CD14-positive monocyte (primary cell): ENCODE results near the gene KLHL22. TPM values are rescaled to one million over a fixed set of nuclear protein-coding genes. Genes with fewer than 3 reads are reported as not detected.

Experiments used
- DNase-seq, 3 donors: peaks; one replicate each; pipeline ENCODE4 v3.0.0-alpha.2; 2011 to 2022
- H2AFZ ChIP-seq: 2 replicates; pipeline ENCODE4 v1.6.0; 2012; ENCODE audit warnings: mild to moderate bottlenecking, low read depth, low read length, inconsistent platforms; ENCODE audit not compliant: insufficient read depth, poor library complexity, severe bottlenecking
- H3K27ac ChIP-seq, 2 donors: 1 replicate in 1 of 2; 2 replicates in 1 of 2; pipeline ENCODE4 v1.5.1; 2012 to 2013; ENCODE audit warnings: low read length in 2 of 2, control low read depth in 1 of 2, inconsistent platforms in 1 of 2, low read depth in 1 of 2, mild to moderate bottlenecking in 1 of 2
- H3K27me3 ChIP-seq, 2 donors: one replicate each; pipeline versions ENCODE4 v1.6.0 to v1.6.1; 2011 to 2013; ENCODE audit warnings: low read length in 2 of 2; ENCODE audit not compliant: control insufficient read depth in 2 of 2, insufficient read depth in 2 of 2
- H3K36me3 ChIP-seq, 2 donors: replicated peaks in 1 of 2; 1 replicate in 1 of 2; 2 replicates in 1 of 2; pipeline versions ENCODE4 v1.5.1 to v1.6.1; 2012 to 2013; ENCODE audit warnings: low read length in 2 of 2, control low read depth in 1 of 2, inconsistent platforms in 1 of 2, mild to moderate bottlenecking in 1 of 2; ENCODE audit not compliant: insufficient read depth in 2 of 2, control insufficient read depth in 1 of 2
- H3K4me1 ChIP-seq, 2 donors: 1 replicate in 1 of 2; 2 replicates in 1 of 2; pipeline versions ENCODE4 v1.5.1 to v1.6.1; 2012 to 2013; ENCODE audit warnings: low read length in 2 of 2, control low read depth in 1 of 2, inconsistent platforms in 1 of 2, mild to moderate bottlenecking in 1 of 2, moderate library complexity in 1 of 2; ENCODE audit not compliant: insufficient read depth in 2 of 2, control insufficient read depth in 1 of 2
- H3K4me2 ChIP-seq: replicated peaks from 2 replicates; pipeline ENCODE3; 2012; ENCODE audit warnings: low read length, moderate library complexity, mild to moderate bottlenecking; ENCODE audit not compliant: poor library complexity, severe bottlenecking; ENCODE audit errors: extremely low read depth
- H3K4me3 ChIP-seq, 3 experiments: fragments of 200-600 bp in 1 of 3; sonication (generic) in 1 of 3; replicated peaks in 1 of 3; 1 replicate in 2 of 3; 2 replicates in 1 of 3; pipeline ENCODE4 v1.5.1; 2011 to 2013; ENCODE audit warnings: low read length in 3 of 3, mild to moderate bottlenecking in 3 of 3, control low read depth in 2 of 3, low read depth in 2 of 3, inconsistent platforms in 1 of 3, moderate library complexity in 1 of 3
- H3K79me2 ChIP-seq: 2 replicates; pipeline ENCODE4 v1.6.0; 2012; ENCODE audit warnings: mild to moderate bottlenecking, control low read depth, inconsistent platforms, low read length, moderate library complexity; ENCODE audit not compliant: insufficient read depth
- H3K9ac ChIP-seq: 2 replicates; pipeline ENCODE4 v1.6.0; 2017; ENCODE audit warnings: low read length, mild to moderate bottlenecking; ENCODE audit not compliant: insufficient read depth, poor library complexity, severe bottlenecking
- H3K9me3 ChIP-seq, 2 donors: replicated peaks in 1 of 2; 1 replicate in 1 of 2; 2 replicates in 1 of 2; pipeline versions ENCODE4 v1.5.1 to v1.6.1; 2012 to 2013; ENCODE audit warnings: low read length in 2 of 2, control low read depth in 1 of 2; ENCODE audit not compliant: control insufficient read depth in 1 of 2, insufficient read depth in 1 of 2
- H4K20me1 ChIP-seq: 2 replicates; pipeline ENCODE4 v1.6.0; 2012; ENCODE audit warnings: mild to moderate bottlenecking, low read length, control low read depth, moderate library complexity; ENCODE audit not compliant: insufficient read depth
- H3K27ac Mint-ChIP-seq, 7 donors: one replicate each; pipeline ENCODE4 v1.8.0; 2020; ENCODE audit warnings: mild to moderate bottlenecking in 7 of 7, mixed read lengths in 7 of 7, moderate library complexity in 6 of 7, inconsistent platforms in 2 of 7
- H3K27me3 Mint-ChIP-seq, 3 donors: one replicate each; pipeline ENCODE4 v1.8.0; 2021 to 2022; ENCODE audit warnings: low read depth in 3 of 3, mild to moderate bottlenecking in 3 of 3, mixed read lengths in 3 of 3, moderate library complexity in 3 of 3, inconsistent platforms in 1 of 3
- H3K36me3 Mint-ChIP-seq, 2 donors: one replicate each; pipeline ENCODE4 v1.8.0; 2020; ENCODE audit warnings: mixed read lengths in 2 of 2, inconsistent platforms in 1 of 2, mild to moderate bottlenecking in 1 of 2
- H3K4me1 Mint-ChIP-seq: one replicate; pipeline ENCODE4 v1.8.0; 2020; ENCODE audit warnings: mild to moderate bottlenecking, mixed read lengths
- H3K4me3 Mint-ChIP-seq, 2 donors: one replicate each; pipeline ENCODE4 v1.8.0; 2020; ENCODE audit warnings: mild to moderate bottlenecking in 2 of 2, mixed read lengths in 2 of 2, moderate library complexity in 1 of 2
- H3K9me3 Mint-ChIP-seq, 7 donors: one replicate each; pipeline ENCODE4 v1.8.0; 2020 to 2022; ENCODE audit warnings: mixed read lengths in 7 of 7, mild to moderate bottlenecking in 6 of 7, moderate library complexity in 6 of 7, inconsistent platforms in 2 of 7
- WGBS: methylation state at CpG from one replicate; pipeline ENCODE4 v1.1.5; 2013; ENCODE audit warnings: missing lambda C conversion rate; ENCODE audit not compliant: insufficient coverage; 5-methylcytosine and 5-hydroxymethylcytosine counted together
- intact Hi-C, 2 donors: fragments of 100-400 bp; cut with micrococcal nuclease; formaldehyde crosslinking; loops; one replicate each; pipeline versions ENCODE4 v1.15.0 to v1.15.1; 2023
- polyA plus RNA-seq, 3 donors: library from polyadenylated mRNA; depleted of rRNA in 1 of 3; unstranded in 2 of 3; stranded (reverse) in 1 of 3; fragments of 300-500 nt in 2 of 3; fragments of >200 nt in 1 of 3; fragmentation: Illumina TruSeq in 2 of 3; gene quantifications; 1 replicate in 2 of 3; 2 replicates in 1 of 3; pipeline ENCODE4 v1.2.3, GENCODE V29; 2012 to 2021
- TF ChIP-seq, protein P1 (sequence below): fragments of 200-600 bp; IDR thresholded peaks from one replicate; pipeline ENCODE4 v1.8.0; 2022; ENCODE audit warnings: antibody characterized with exemption, mild to moderate bottlenecking

Gene KLHL22
- polyA plus RNA-seq, 3 donors = 7.8 to 15.6 (median 9.2) TPM

DNA sequence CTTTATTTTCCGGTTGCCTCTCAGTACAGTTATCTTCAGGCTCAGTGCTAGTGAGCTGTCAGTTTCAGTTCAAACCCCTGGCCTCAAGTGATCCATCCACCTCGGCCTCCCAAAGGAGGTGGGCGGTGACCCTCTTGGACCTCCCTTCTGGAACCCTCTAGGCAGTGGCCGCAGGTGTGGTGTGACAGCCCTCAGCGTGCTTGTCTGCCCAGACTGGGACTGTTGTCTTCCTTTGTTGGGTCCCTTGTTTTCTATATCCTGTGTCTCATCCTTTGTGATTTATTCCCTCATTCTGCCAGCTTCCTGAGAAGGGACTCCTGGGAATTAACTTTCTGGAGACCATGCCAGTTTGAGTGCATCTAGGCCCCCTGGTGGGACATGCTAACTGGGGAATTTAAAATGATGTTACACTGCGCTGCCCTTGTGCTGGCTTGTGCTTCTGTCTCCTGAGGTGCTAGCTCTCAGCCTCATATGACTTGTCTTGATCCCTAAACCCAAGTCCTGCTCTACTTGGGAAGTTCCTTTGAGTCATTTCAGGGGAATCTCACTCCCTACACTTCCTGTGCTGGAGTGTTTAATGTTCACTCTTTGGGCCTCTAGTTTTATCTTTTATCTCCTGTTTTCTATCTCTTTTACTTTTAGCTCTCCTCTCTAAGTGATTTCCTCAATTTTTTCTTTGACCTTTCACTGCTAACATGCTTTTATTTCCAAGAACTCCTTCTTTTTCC, 31.2 kb upstream of the KLHL22 start:
- DNase-seq = peak in 1 of 3 donors; percentile 19
- peak overlapping the region in 1 of 2 donors; percentile 7 for H3K27ac ChIP-seq
- peaks cover 100% of the 10 kb centered on the region for H4K20me1 ChIP-seq
- Mint-ChIP-seq H3K27me3 (peaks cover 2 to 3% (median 2%) of the 10 kb centered on the region in 3 donors), H3K9me3 (no peaks in the 10 kb centered on the region), H3K4me3 (no peak overlapping the region), H3K27ac (peak overlapping the region in 4 of 7 donors; percentile 47 to 76 (median 63)), H3K4me1 (peaks cover 27% of the 10 kb centered on the region), H3K36me3 (peaks cover 53 to 77% of the 10 kb centered on the region in 2 donors)
- H3K36me3 ChIP-seq = peaks cover 46 to 73% of the 10 kb centered on the region in 2 donors
- TF ChIP-seq, protein P1, sequence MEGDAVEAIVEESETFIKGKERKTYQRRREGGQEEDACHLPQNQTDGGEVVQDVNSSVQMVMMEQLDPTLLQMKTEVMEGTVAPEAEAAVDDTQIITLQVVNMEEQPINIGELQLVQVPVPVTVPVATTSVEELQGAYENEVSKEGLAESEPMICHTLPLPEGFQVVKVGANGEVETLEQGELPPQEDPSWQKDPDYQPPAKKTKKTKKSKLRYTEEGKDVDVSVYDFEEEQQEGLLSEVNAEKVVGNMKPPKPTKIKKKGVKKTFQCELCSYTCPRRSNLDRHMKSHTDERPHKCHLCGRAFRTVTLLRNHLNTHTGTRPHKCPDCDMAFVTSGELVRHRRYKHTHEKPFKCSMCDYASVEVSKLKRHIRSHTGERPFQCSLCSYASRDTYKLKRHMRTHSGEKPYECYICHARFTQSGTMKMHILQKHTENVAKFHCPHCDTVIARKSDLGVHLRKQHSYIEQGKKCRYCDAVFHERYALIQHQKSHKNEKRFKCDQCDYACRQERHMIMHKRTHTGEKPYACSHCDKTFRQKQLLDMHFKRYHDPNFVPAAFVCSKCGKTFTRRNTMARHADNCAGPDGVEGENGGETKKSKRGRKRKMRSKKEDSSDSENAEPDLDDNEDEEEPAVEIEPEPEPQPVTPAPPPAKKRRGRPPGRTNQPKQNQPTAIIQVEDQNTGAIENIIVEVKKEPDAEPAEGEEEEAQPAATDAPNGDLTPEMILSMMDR = no peak
- no peaks in the 10 kb centered on the region for H3K4me1 ChIP-seq
- H3K79me2 ChIP-seq = peaks cover 100% of the 10 kb centered on the region
- H3K9me3 ChIP-seq = no peaks in the 10 kb centered on the region
- no peak overlapping the region for H3K4me2 ChIP-seq
- intact Hi-C loops = no loop called here
- H2AFZ ChIP-seq = no peak overlapping the region
- H3K27me3 ChIP-seq = no peaks in the 10 kb centered on the region
- H3K4me3 ChIP-seq = no peak overlapping the region
- H3K9ac ChIP-seq = no peak overlapping the region
- 98% methylated on average over 5 of the region's 6 CpGs for WGBS

DNA sequence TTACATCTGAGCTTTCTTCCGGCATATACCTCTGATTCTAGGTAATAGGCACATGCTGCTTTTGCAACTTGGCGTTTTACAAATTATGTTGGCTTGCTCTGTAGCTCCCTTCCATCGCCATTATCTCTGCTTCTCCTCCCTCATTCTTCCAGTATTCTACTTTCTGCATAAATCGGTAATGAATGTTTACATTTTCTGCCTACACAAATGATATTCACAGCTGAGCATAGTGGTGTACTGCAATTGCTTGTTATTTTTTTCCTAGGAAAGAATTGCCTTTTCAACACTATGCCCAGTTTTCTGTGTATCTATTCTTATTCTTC, 30.7 kb upstream of the KLHL22 start:
- Mint-ChIP-seq H3K27ac (peak overlapping the region in 2 of 7 donors; percentile 73 to 76), H3K4me3 (no peak overlapping the region), H3K27me3 (peaks cover 2 to 3% (median 2%) of the 10 kb centered on the region in 3 donors), H3K9me3 (no peaks in the 10 kb centered on the region), H3K4me1 (peaks cover 23% of the 10 kb centered on the region), H3K36me3 (peaks cover 49 to 74% of the 10 kb centered on the region in 2 donors)
- Histone ChIP-seq H3K9me3 (no peaks in the 10 kb centered on the region), H3K4me3 (no peak overlapping the region), H3K79me2 (peaks cover 98% of the 10 kb centered on the region), H3K27ac (no peak overlapping the region), H3K4me1 (no peaks in the 10 kb centered on the region), H3K27me3 (no peaks in the 10 kb centered on the region), H4K20me1 (peaks cover 99% of the 10 kb centered on the region), H3K4me2 (no peak overlapping the region), H2AFZ (no peak overlapping the region), H3K36me3 (peaks cover 44 to 69% of the 10 kb centered on the region in 2 donors), H3K9ac (no peak overlapping the region)
- TF ChIP-seq, protein P1 = no peak
- intact Hi-C loops = no loop called here
- 100% methylated on average over 3 of the region's 4 CpGs for WGBS
- no peak for DNase-seq
